ENCODE measurements around the gene RAET1G. TPM values are rescaled to one million over a fixed set of nuclear protein-coding genes. Genes with fewer than 3 reads are reported as not detected.
A peak's percentile ranks its signal among the peaks of the same experiment; 100 is the strongest.

The RAET1G gene
- total and polyA plus RNA-seq, 9 of the 15 experiments (the other 6 are each of a cell fraction or from before 2014, with no cell fraction given) = 0.11 TPM; not detected in 8

GRCh38 chr6:149963212-149963461 lies 40.2 kb upstream of the RAET1G start (continued):
- no peak for TF ChIP-seq ZFP1 (CRISPR knock-in tag; IDR thresholded peaks at IDR 0.05)
- TF ChIP-seq TGIF2 (CRISPR knock-in tag; IDR thresholded peaks at IDR 0.05) = no peak
- TF ChIP-seq, protein P1, sequence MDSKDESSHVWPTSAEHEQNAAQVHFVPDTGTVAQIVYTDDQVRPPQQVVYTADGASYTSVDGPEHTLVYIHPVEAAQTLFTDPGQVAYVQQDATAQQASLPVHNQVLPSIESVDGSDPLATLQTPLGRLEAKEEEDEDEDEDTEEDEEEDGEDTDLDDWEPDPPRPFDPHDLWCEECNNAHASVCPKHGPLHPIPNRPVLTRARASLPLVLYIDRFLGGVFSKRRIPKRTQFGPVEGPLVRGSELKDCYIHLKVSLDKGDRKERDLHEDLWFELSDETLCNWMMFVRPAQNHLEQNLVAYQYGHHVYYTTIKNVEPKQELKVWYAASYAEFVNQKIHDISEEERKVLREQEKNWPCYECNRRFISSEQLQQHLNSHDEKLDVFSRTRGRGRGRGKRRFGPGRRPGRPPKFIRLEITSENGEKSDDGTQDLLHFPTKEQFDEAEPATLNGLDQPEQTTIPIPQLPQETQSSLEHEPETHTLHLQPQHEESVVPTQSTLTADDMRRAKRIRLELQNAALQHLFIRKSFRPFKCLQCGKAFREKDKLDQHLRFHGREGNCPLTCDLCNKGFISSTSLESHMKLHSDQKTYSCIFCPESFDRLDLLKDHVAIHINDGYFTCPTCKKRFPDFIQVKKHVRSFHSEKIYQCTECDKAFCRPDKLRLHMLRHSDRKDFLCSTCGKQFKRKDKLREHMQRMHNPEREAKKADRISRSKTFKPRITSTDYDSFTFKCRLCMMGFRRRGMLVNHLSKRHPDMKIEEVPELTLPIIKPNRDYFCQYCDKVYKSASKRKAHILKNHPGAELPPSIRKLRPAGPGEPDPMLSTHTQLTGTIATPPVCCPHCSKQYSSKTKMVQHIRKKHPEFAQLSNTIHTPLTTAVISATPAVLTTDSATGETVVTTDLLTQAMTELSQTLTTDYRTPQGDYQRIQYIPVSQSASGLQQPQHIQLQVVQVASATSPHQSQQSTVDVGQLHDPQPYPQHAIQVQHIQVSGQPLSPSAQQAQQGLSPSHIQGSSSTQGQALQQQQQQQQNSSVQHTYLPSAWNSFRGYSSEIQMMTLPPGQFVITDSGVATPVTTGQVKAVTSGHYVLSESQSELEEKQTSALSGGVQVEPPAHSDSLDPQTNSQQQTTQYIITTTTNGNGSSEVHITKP (IDR thresholded peaks at IDR 0.05; ENCODE audit: partially characterized antibody) = no peak
- no peak for TF ChIP-seq ZNF76 (CRISPR knock-in tag; IDR thresholded peaks at IDR 0.05; ENCODE audit: borderline replicate concordance)
- no peak for TF ChIP-seq ZNF224 (CRISPR knock-in tag; IDR thresholded peaks at IDR 0.05)
- no peak for TF ChIP-seq DEAF1 (CRISPR knock-in tag; IDR thresholded peaks at IDR 0.05)
- TF ChIP-seq FOSL1 (tag; conservative IDR thresholded peaks at IDR 0.05) = peak; percentile 84; the same call in 1 of the 2 replicates
- no peak for TF ChIP-seq HNRNPH1 (optimal IDR thresholded peaks at IDR 0.05; ENCODE audit: low read depth, low read length)
- TF ChIP-seq GABPB1 (CRISPR knock-in tag; IDR thresholded peaks at IDR 0.05) = no peak
- no peak for TF ChIP-seq ZNF140 (CRISPR knock-in tag; IDR thresholded peaks at IDR 0.05)
- TF ChIP-seq NFIX (CRISPR knock-in tag; IDR thresholded peaks at IDR 0.05; ENCODE audit: low read depth) = no peak
- peak; percentile 11 for TF ChIP-seq MEIS2 (IDR thresholded peaks at IDR 0.05; ENCODE audit: partially characterized antibody)
- no peak for TF ChIP-seq ZNF445 (CRISPR knock-in tag; IDR thresholded peaks at IDR 0.05; ENCODE audit: low read depth)
- TF ChIP-seq ZNF75A (CRISPR knock-in tag; IDR thresholded peaks at IDR 0.05) = no peak
- no peak for TF ChIP-seq ARID3B (CRISPR knock-in tag; IDR thresholded peaks at IDR 0.05; ENCODE audit: borderline replicate concordance)
- TF ChIP-seq ZNF23 (CRISPR knock-in tag; IDR thresholded peaks at IDR 0.05) = no peak
- no peak for TF ChIP-seq ILF3 (IDR thresholded peaks at IDR 0.05; ENCODE audit: borderline replicate concordance)
- TF ChIP-seq PYGO2 (tag; IDR thresholded peaks at IDR 0.05) = no peak
- no peak for TF ChIP-seq PTBP1 (IDR thresholded peaks at IDR 0.05; ENCODE audit: low read depth, low read length)
- no peak for TF ChIP-seq TEAD2 (tag; IDR thresholded peaks at IDR 0.05)
- no peak for TF ChIP-seq MAFG (tag; conservative IDR thresholded peaks at IDR 0.05)
- TF ChIP-seq U2AF1 (optimal IDR thresholded peaks at IDR 0.05; ENCODE audit: low read depth, low read length) = no peak
- TF ChIP-seq ZNF699 (CRISPR knock-in tag; IDR thresholded peaks at IDR 0.05; ENCODE audit: insufficient replicate concordance) = no peak
- no peak for TF ChIP-seq ZNF263 (CRISPR knock-in tag; IDR thresholded peaks at IDR 0.05; ENCODE audit: borderline replicate concordance)
